ENCODE measurements around the gene CGB8. TPM values are rescaled to one million over a fixed set of nuclear protein-coding genes. Genes with fewer than 3 reads are reported as not detected.

Gene CGB8
- total and polyA plus RNA-seq, 10 donors: not detected

DNA sequence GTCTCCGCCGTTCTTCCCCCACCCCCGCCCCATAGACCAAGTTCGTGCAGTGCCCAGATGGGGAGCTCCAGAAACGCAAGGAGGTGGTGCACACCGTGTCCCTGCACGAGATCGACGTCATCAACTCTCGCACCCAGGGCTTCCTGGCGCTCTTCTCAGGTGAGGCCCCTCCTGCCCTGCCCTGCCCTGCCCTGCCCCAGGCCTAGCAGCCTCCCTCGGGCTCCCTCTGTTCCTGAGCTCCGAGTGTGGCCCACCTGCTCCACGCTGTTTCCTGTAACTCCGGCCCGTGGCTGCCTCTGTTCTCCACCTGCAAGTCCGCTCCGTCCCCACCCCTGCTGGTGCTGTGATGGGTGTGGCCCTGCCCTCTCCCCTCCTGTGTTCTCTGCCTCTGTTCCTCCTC is 38.5 kb downstream of the CGB8 start:
- Histone ChIP-seq H3K4me3 (no peak overlapping the region), H3K9me3 (no peaks in the 10 kb centered on the region), H3K4me1 (no peaks in the 10 kb centered on the region), H3K27me3 (replicated peaks in 1 of 7) (no peaks in the 10 kb centered on the region), H3K36me3 (peaks cover 0 to 100% (median 67%) of the 10 kb centered on the region in 6 donors), H3K27ac (no peak overlapping the region)
- intact Hi-C loops (cut with DNase I; ENCODE audit: low total_unique reads): no loop called here
- TF ChIP-seq POLR2AphosphoS5 (IDR thresholded peaks at IDR 0.05) (no peak), POLR2A (IDR thresholded peaks at IDR 0.05) (no peak)
- TF ChIP-seq, protein P1, sequence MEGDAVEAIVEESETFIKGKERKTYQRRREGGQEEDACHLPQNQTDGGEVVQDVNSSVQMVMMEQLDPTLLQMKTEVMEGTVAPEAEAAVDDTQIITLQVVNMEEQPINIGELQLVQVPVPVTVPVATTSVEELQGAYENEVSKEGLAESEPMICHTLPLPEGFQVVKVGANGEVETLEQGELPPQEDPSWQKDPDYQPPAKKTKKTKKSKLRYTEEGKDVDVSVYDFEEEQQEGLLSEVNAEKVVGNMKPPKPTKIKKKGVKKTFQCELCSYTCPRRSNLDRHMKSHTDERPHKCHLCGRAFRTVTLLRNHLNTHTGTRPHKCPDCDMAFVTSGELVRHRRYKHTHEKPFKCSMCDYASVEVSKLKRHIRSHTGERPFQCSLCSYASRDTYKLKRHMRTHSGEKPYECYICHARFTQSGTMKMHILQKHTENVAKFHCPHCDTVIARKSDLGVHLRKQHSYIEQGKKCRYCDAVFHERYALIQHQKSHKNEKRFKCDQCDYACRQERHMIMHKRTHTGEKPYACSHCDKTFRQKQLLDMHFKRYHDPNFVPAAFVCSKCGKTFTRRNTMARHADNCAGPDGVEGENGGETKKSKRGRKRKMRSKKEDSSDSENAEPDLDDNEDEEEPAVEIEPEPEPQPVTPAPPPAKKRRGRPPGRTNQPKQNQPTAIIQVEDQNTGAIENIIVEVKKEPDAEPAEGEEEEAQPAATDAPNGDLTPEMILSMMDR (IDR thresholded peaks at IDR 0.05 in 8 of 11, conservative IDR thresholded peaks at IDR 0.05 in 3 of 11): no peak
- DNase-seq: no peak
- WGBS, 5 donors: 90 to 96% (median 93%) methylated on average over 13 to 18 of the region's 18 CpGs

DNA sequence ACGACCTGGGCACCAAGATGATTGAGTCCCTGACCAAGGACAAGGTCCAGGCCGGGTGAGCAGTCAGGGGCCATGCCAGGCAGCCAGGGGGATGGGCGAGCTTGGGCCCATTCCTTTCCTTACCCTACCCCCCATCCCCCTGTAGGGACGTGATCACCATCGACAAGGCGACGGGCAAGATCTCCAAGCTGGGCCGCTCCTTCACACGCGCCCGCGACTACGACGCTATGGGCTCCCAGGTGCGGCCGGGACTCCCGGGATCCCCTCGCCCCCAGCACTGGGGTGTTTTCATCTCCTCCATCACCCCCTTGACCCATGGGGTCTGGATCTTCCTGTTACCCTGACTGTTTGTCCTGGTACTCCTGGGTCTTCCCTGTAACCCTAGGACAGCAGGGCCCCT is 39.1 kb downstream of the CGB8 start:
- Histone ChIP-seq H3K36me3 (peaks cover 0 to 100% (median 70%) of the 10 kb centered on the region in 6 donors), H3K4me1 (no peaks in the 10 kb centered on the region), H3K27ac (no peak overlapping the region), H3K4me3 (no peak overlapping the region), H3K9me3 (no peaks in the 10 kb centered on the region), H3K27me3 (replicated peaks in 1 of 7) (no peaks in the 10 kb centered on the region)
- WGBS, 5 donors: 96 to 99% (median 97%) methylated on average over 17 to 18 of the region's 18 CpGs
- intact Hi-C loops (cut with DNase I; ENCODE audit: low total_unique reads): no loop called here
- no peak for DNase-seq
- TF ChIP-seq POLR2A (IDR thresholded peaks at IDR 0.05) (no peak), POLR2AphosphoS5 (IDR thresholded peaks at IDR 0.05) (peak in 1 of 3 donors; percentile 27)
- TF ChIP-seq, protein P1 (IDR thresholded peaks at IDR 0.05 in 8 of 11, conservative IDR thresholded peaks at IDR 0.05 in 3 of 11): no peak

DNA sequence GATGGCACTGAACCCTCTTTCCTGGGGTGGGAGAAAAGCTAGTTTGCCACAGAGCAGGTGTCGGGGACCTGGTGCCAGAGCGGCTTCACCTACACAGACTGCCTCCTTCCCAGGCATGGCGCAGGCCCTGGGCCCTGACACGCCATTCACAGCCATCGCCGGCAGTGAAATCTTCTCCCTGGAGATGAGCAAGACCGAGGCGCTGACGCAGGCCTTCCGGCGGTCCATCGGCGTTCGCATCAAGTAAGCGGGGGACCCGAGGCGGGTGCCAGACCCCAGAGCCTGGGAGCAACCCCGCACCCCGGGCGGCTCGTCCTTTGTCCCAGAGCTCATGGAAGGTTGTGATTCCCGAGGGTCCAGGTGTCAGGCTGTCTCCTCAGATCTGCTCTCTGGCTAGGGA is 42.0 kb downstream of the CGB8 start:
- intact Hi-C loops (cut with DNase I; ENCODE audit: low total_unique reads): no loop called here
- Histone ChIP-seq H3K36me3 (peaks cover 4 to 100% (median 77%) of the 10 kb centered on the region in 6 donors), H3K4me3 (no peak overlapping the region), H3K27me3 (replicated peaks in 1 of 7) (no peaks in the 10 kb centered on the region), H3K4me1 (no peaks in the 10 kb centered on the region), H3K27ac (no peak overlapping the region), H3K9me3 (no peaks in the 10 kb centered on the region)
- no peak for DNase-seq
- 91 to 98% (median 97%) methylated on average over 7 to 22 of the region's 22 CpGs for WGBS, 5 donors
- TF ChIP-seq, protein P1 (IDR thresholded peaks at IDR 0.05 in 8 of 11, conservative IDR thresholded peaks at IDR 0.05 in 3 of 11): no peak
- TF ChIP-seq POLR2AphosphoS5 (IDR thresholded peaks at IDR 0.05): peak in 1 of 3 donors; percentile 6

- peaks cover 4 to 100% (median 59%) of the 10 kb centered on the region in 6 donors for H3K36me3 ChIP-seq
- TF ChIP-seq, protein P1 (IDR thresholded peaks at IDR 0.05 in 8 of 11, conservative IDR thresholded peaks at IDR 0.05 in 3 of 11): no peak
- TF ChIP-seq POLR2AphosphoS5 (IDR thresholded peaks at IDR 0.05): no peak
- no peak for TF ChIP-seq POLR2A (IDR thresholded peaks at IDR 0.05)
- intact Hi-C loops (cut with DNase I; ENCODE audit: low total_unique reads): no loop called here
Measured at GRCh38 chr19:49004964-49005614, 43.8 kb downstream of the CGB8 start.

More at GRCh38 chr19:49004964-49005614, 43.8 kb downstream of the CGB8 start:
- Histone ChIP-seq H3K27ac (no peak overlapping the region), H3K27me3 (replicated peaks in 1 of 7) (no peaks in the 10 kb centered on the region), H3K9me3 (no peaks in the 10 kb centered on the region), H3K4me3 (no peak overlapping the region), H3K4me1 (peaks cover 0 to under 1% (median 0%) of the 10 kb centered on the region in 6 donors)
- WGBS, 5 donors: 88 to 98% (median 96%) methylated on average over 7 of the region's 7 CpGs
- no peak for DNase-seq

Data from spleen (tissue), 11 donors.